ENCODE measurements around the gene OR7D2.

DNA sequence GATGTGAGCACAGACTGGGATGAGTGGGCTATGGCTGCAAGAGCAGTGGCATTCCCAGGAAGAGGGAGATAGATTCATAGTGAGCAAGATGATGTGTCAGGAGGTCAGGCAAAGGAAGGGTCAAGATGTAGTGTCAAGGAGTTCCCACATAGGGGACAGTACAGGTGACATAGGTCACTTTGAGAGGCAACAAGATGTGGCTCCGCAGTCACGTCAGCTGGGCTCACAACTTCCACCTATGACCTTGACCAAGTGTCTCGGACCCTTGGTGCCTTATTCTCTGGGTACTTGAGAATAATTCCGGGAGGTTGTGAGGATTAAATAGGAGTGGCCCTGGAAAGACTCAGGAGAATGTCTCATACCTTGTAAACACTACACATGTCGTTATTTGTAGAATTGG, 28.1 kb upstream of the OR7D2 start:
- TF ChIP-seq, protein P1, sequence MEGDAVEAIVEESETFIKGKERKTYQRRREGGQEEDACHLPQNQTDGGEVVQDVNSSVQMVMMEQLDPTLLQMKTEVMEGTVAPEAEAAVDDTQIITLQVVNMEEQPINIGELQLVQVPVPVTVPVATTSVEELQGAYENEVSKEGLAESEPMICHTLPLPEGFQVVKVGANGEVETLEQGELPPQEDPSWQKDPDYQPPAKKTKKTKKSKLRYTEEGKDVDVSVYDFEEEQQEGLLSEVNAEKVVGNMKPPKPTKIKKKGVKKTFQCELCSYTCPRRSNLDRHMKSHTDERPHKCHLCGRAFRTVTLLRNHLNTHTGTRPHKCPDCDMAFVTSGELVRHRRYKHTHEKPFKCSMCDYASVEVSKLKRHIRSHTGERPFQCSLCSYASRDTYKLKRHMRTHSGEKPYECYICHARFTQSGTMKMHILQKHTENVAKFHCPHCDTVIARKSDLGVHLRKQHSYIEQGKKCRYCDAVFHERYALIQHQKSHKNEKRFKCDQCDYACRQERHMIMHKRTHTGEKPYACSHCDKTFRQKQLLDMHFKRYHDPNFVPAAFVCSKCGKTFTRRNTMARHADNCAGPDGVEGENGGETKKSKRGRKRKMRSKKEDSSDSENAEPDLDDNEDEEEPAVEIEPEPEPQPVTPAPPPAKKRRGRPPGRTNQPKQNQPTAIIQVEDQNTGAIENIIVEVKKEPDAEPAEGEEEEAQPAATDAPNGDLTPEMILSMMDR (IDR thresholded peaks at IDR 0.05) = no peak
- TF ChIP-seq POLR2A (IDR thresholded peaks at IDR 0.05) = no peak
- TF ChIP-seq POLR2AphosphoS5 (IDR thresholded peaks at IDR 0.05) = no peak
